Mucosa of descending colon (tissue), 3 donors: Measurements from ENCODE around the gene SETD1B. TPM values are rescaled to one million over a fixed set of nuclear protein-coding genes. Genes with fewer than 3 reads are reported as not detected.

Source experiments
- ATAC-seq: fragments of 200-7000 bp; cut with Tn5 transposase; one replicate; pipeline ENCODE4 v1.9.1; 2020; ENCODE audit warnings: mild to moderate bottlenecking, moderate library complexity
- DNase-seq, 3 donors: peaks; one replicate each; pipeline ENCODE4 v3.0.0-alpha.2; 2020
- H3K36me3 ChIP-seq: fragments of 200-600 bp; one replicate; pipeline ENCODE4 v1.8.0; 2021; ENCODE audit warnings: low read depth, mild to moderate bottlenecking
- H3K4me1 ChIP-seq: fragments of 200-600 bp; one replicate; pipeline ENCODE4 v1.8.0; 2021; ENCODE audit warnings: low read depth, mild to moderate bottlenecking
- H3K4me3 ChIP-seq: fragments of 200-600 bp; one replicate; pipeline ENCODE4 v1.8.0; 2021; ENCODE audit warnings: mild to moderate bottlenecking
- H3K9me3 ChIP-seq: fragments of 200-600 bp; one replicate; pipeline ENCODE4 v1.8.0; 2021; ENCODE audit warnings: mild to moderate bottlenecking
- intact Hi-C, 2 donors: fragments of 100-400 bp; cut with DNase I in 1 of 2; cut with micrococcal nuclease in 1 of 2; formaldehyde crosslinking; loops; one replicate each; pipeline versions ENCODE4 v1.11.0 to v1.11.1; 2022; cut with DNase I, micrococcal nuclease
- total RNA-seq, 3 donors: library from RNA; stranded (reverse); fragmentation: NEBNext Ultra II Directional in 2 of 3; extraction: Animal tissue kit (Norgen Biotek cat#: 25700) in 2 of 3; gene quantifications; one replicate each; pipeline versions ENCODE4 v1.2.1 to v1.2.4, GENCODE V29; 2021 to 2023
- TF ChIP-seq, protein P1 (sequence below): fragments of 200-600 bp; IDR thresholded peaks from one replicate; pipeline ENCODE4 v1.8.0; 2022; ENCODE audit warnings: antibody characterized with exemption, mild to moderate bottlenecking
- donor health status: DM: no; HTN: no; CAD: no; lungs with moderate emphysema.
- donor health status: DM: no; HTN: no; CAD: no.
- donor health status: DM: no; HTN: yes; CAD: no.

SETD1B gene
- total RNA-seq, 3 donors from 2014 or later = 23.8 to 38.3 (median 27.5) TPM

DNA sequence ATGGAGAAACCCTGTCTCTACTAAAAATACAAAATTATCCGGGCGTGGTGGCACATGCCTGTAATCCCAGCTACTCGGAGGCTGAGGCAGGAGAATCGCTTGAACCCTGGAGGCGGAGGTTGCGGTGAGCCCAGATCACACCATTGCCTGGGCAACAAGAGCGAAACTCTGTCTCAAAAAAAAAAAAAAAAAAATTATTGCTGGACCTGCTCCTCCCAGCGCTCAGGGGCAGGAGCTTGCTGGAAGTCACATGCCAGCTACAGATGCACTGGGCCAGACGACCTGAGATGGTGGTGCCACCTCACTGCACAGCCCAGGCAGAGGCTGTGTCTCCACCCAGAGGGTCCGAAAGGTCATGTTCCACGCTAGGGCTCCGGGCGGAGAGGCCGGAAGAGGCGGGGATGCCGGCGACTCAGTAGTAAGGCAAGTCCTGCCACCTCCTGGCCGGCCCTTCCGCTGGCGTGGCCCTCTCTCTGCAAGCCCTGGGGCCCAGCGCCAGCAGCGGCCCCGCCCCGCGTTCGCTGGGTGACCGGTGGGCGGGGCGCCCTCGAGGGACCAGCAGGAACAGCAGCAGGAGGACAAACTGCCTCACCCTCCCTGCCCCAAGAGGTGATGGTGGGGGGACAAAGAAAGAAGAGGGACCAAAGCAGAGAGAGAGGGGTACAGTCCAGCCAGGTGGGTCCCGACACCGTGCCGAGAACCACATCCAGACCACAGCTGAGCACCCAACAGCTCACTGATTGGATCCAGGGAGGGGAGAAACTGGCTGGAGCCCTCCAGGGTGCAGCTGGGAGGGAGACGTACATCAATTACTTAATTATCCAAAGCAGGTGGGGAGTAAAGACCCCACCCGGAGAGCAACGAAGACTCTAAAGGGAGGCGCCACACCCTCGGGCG, 6.7 kb upstream of the SETD1B start:
- Histone ChIP-seq H3K4me1 (peaks cover 65% of the 10 kb centered on the region), H3K36me3 (peaks cover 3% of the 10 kb centered on the region), H3K4me3 (no peak overlapping the region), H3K9me3 (no peaks in the 10 kb centered on the region)
- peak; percentile 97 to 98 (median 97) for DNase-seq
- intact Hi-C loops = no loop called here
- ATAC-seq = peak; percentile 54
- TF ChIP-seq, protein P1, sequence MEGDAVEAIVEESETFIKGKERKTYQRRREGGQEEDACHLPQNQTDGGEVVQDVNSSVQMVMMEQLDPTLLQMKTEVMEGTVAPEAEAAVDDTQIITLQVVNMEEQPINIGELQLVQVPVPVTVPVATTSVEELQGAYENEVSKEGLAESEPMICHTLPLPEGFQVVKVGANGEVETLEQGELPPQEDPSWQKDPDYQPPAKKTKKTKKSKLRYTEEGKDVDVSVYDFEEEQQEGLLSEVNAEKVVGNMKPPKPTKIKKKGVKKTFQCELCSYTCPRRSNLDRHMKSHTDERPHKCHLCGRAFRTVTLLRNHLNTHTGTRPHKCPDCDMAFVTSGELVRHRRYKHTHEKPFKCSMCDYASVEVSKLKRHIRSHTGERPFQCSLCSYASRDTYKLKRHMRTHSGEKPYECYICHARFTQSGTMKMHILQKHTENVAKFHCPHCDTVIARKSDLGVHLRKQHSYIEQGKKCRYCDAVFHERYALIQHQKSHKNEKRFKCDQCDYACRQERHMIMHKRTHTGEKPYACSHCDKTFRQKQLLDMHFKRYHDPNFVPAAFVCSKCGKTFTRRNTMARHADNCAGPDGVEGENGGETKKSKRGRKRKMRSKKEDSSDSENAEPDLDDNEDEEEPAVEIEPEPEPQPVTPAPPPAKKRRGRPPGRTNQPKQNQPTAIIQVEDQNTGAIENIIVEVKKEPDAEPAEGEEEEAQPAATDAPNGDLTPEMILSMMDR = peak; percentile 33

- H3K4me1 ChIP-seq = peaks cover 57% of the 10 kb centered on the region
- ATAC-seq (peak; percentile 3), DNase-seq (peak; percentile 89 to 92 (median 90))
- TF ChIP-seq, protein P1 = no peak
- H3K9me3 ChIP-seq = no peaks in the 10 kb centered on the region
- H3K36me3 ChIP-seq = peaks cover 3% of the 10 kb centered on the region
- intact Hi-C loops = no loop called here
- no peak overlapping the region for H3K4me3 ChIP-seq
Measured at GRCh38 chr12:121797937-121798786, 5.6 kb upstream of the SETD1B start.

DNA sequence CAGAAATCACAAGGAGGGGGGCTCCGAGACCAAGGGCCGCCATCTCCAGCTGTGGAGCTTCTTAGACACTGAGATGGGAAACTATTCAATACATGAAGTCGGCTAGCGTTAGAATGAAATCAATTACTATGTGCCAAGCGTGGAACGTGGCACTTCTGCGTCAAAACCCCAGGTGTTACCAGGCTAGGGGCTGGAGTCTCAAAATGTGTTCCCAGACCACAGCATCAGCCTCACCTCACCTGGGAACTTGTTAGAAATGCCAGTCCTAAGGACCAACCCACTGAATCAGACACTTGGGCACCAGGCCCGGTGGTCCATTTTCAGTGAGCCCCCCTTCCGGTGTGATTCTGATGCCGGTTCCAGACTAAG, 5.0 kb upstream of the SETD1B start:
- peaks cover 52% of the 10 kb centered on the region for H3K4me1 ChIP-seq
- H3K4me3 ChIP-seq = peak overlapping the region; percentile 9
- peaks cover 3% of the 10 kb centered on the region for H3K36me3 ChIP-seq
- no peak for ATAC-seq
- no peaks in the 10 kb centered on the region for H3K9me3 ChIP-seq
- TF ChIP-seq, protein P1 = no peak
- peak in 1 of 3 donors; percentile 46 for DNase-seq
- intact Hi-C loops = no loop called here

DNA sequence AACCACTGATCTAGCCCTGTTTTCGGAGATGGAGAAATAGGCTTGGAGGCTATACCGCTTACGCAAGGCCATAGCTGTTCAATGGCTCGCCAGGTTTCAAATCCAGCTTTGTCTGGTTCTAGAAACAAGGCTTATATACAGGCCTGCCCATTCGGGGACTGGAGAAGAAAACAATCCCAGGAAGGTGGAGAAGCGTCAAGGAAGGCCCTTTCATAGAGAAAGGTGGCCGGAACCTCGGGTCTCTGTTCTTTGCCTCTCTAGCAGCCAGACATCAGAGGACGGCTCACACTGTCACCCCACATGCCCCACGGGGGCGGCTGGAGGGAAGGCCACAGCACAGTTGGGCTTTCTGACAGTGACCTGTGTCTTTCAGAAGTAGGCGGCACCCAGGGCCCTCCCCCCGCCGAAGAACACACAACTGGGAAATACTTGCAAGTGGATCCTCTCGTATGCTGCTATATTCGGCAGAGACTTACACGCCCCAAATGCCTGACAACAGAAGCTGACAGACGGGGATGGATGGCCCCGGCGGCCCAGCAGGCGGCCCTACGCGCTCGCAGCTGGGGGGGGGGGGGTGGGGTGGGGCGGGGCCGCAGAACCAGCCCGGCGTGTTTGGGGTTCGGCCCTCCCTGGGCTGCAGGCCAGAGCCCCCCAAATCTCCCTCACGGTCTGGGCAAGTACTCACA, 4.5 kb upstream of the SETD1B start:
- peaks cover 48% of the 10 kb centered on the region for H3K4me1 ChIP-seq
- intact Hi-C loops = no loop called here

More for the DNA sequence above, 4.5 kb upstream of the SETD1B start:
- ATAC-seq (peak; percentile 21), DNase-seq (peak; percentile 81 to 86 (median 84))
- peaks cover 3% of the 10 kb centered on the region for H3K36me3 ChIP-seq
- peak overlapping the region; percentile 59 for H3K4me3 ChIP-seq
- TF ChIP-seq, protein P1 = no peak
- H3K9me3 ChIP-seq = no peaks in the 10 kb centered on the region
